HG03095 (cell line): ENCODE results near the gene CSNK1G2.

Experiments
- ATAC-seq: cut with Tn5 transposase; IDR thresholded peaks from one replicate; pipeline ENCODE4 v1.9.1; 2021; ENCODE audit warnings: moderate library complexity; ENCODE audit not compliant: unreplicated experiment

The CSNK1G2 gene

DNA sequence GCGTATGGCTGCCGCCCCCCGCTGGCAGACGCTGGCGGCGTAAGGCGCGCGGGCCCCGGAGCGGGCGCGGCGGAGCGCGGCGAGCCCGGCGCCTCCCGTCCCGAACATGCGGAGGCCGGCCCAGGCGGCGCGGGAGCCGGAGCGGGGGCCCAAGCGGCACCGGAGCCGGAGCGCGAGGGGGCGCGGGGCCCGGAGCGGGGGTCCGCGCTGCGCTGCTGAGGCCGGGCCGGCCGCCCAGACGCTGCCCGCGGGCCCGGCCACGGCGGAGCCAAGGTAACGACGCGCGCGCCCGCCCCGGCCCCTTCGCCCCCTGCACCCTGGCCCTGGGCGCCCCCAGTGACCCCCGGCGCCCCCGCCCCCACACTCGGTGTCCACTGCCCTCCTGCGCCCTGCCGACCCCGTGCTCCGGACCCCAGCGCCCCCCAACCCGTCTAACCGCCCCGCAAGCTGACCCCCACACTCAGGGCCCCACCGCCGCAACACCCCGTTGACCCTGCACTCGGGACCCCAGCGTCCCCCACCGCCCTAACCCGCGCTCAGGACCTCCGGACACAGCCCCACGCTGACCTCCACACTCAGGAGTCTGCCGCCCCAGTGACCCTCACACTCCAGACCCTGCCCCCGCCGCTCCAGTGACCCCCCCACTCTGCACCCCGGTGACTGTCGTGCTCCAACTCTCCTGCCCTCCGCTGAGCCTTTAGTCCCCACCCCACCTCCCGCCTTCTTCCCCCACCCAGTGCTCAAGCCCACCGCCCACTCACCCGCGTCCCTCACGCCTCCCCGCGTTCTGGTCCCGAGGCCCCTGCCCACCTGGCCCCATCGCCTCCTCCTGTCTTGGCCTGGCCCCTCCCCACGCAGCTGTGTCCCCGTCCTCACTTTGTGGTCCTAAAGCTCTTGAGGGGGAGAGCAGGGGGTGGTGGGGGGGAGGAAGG lies at the start of gene CSNK1G2:
Gene CSNK1G2, plus strand, starts transcription at position 27 of the 932 bp plus-strand sequence. CDS start 28,601 bp downstream, outside the sequence.
- peak; percentile 37 for ATAC-seq

GRCh38 chr19:1893791-1894190 lies 47.2 kb upstream of the CSNK1G2 start:
- ATAC-seq, result no peak

DNA sequence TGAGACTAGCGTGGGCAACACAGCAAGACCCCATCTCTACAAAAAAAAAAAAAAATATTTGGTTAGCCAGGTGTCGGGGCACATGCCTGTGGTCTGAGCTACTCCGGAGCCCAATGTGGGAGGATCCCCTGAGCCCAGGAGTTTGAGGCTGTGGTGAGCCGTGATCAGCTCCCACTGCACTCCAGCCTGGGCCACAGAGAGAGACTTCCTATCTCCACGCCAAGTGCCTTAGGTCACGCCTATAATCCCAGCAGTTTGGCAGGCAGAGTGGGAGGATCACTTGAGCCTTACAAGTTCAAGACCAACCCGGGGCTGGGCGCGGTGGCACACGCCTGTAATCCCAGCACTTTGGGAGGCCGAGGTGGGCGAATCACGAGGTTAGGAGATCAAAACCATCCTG lies 44.5 kb upstream of the CSNK1G2 start:
- ATAC-seq, result no peak

DNA sequence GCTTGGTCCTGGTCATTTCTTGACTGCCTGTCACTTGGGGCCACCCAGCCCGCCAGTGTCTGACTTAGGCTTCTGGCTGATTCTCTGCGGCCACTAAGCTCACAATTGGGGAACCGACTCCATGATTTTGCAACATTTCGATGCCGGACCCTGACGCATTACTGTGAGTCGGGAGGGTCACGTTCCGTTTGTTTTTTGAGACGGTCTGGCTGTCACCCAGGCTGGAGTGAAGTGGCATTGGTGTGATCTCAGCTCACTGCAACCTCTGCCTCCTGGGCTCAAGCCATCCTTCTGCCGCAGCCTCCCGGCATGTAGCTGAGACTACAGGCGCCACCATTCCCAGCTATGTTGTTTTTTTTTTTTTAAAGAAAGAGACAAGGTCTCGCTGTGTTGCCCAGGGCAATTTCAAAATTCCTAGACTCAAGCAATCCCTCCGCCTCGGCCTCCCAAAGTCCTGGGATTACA lies 39.0 kb upstream of the CSNK1G2 start:
- no peak for ATAC-seq

DNA sequence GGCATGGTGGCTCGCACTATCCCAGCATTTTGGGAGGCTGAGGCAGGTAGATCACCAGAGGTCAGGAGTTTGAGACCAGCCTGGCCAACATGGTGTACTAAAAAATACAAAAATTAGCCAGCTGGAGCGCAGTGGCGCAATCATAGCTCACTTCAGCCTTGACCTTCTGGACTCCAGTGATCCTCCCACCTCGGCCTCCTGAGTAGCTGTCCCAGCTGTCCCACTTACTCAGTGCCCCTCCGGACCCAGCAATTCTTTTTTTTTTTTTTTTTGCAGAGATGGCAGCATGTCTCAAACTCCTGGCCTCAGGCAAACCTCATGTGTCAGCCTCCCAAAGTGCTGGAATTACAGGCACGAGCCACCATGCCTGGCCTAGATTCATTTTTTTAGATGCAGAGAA lies 38.0 kb upstream of the CSNK1G2 start:
- no peak for ATAC-seq

DNA sequence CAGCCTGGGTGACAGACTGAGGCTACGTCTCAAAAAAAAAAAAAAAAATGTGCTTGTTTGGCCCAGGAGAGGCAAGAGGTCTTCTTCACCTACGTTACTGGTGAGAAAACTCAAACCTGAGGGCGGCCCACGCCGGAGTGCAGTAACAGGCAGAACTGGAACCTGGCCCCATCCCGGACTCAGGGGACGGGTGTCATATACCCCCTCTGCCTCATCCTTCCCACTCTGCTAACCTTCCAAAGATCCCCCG lies 36.2 kb upstream of the CSNK1G2 start:
- no peak for ATAC-seq

- peak; percentile 65 for ATAC-seq
These were observed 35.7 kb upstream of the CSNK1G2 start, which contains the start of the genes ADAT3 and SCAMP4 for GRCh38 chr19:1905110-1905862. Gene ADAT3 (plus strand): TSS chr19:1905399. CDS start chr19:1912048, 6,649 bp downstream. Gene SCAMP4 (plus strand): TSS chr19:1905399. CDS start chr19:1915020, 9,621 bp downstream.

- no peak for ATAC-seq
These were observed 35.1 kb upstream of the CSNK1G2 start for GRCh38 chr19:1905863-1906375.

GRCh38 chr19:1906985-1907562 lies 33.9 kb upstream of the CSNK1G2 start:
- no peak for ATAC-seq

- ATAC-seq, result no peak
These were observed 33.2 kb upstream of the CSNK1G2 start for GRCh38 chr19:1907563-1908363.

GRCh38 chr19:1908364-1908678 lies 32.7 kb upstream of the CSNK1G2 start:
- ATAC-seq, result no peak

- no peak for ATAC-seq
These were observed 31.3 kb upstream of the CSNK1G2 start for GRCh38 chr19:1909761-1910080.

GRCh38 chr19:1910177-1910576 lies 30.8 kb upstream of the CSNK1G2 start:
- no peak for ATAC-seq

DNA sequence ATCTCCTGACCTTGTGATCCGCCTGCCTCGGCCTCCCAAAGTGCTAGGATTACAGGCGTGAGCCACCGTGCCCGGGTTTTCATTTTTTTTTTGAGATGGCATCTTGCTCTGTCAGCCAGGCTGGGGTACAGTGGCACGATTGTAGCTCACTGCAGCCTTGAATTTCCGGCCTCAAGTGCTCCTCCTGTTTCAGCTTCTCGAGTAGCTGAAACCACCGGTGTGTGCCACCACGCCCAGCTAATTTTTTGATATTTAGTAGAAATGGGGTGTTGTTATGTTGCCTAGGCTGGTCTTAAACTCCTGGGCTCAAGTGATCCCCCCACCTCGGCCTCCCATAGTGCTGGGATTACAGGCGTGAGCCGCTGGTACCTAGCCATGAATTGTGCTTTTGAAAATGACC lies 29.9 kb upstream of the CSNK1G2 start:
- no peak for ATAC-seq

DNA sequence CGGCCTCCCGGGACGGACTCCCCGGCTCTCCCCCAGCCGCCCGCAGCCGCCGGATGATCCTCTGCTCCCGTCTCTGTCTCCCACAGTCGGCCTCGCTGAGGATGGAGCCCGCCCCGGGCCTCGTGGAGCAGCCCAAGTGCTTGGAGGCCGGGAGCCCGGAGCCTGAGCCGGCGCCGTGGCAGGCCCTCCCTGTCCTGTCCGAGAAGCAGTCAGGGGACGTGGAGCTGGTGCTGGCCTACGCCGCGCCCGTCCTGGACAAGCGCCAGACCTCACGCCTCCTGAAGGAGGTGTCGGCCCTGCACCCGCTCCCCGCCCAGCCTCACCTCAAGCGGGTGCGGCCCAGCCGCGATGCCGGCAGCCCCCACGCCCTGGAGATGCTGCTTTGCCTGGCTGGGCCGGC lies 29.0 kb upstream of the CSNK1G2 start:
- ATAC-seq, result no peak

DNA sequence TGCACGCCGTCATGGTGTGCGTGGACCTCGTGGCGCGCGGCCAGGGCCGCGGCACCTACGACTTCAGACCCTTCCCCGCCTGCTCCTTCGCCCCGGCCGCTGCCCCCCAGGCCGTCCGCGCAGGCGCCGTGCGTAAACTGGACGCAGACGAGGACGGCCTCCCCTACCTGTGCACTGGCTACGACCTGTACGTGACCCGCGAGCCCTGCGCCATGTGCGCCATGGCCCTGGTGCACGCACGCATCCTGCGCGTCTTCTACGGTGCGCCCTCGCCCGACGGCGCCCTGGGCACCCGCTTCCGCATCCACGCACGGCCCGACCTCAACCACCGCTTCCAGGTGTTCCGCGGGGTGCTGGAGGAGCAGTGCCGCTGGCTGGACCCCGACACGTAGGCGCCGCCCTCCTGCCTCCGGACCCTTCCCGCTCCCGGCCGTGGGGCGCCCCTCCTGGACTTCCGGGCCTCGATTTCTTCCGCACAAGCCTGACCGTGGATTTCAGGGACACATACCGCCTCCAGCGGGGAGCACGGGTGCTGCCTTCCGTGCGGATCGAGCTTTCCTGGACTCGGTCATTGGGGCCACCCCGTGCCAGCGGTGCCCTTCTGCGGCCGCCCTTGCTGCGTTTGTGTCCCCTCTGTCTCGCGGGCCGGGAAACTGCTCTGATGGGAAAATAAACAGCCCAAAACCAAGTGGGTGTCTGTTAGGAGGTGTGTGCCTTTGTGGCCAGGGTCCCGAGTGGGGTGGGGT lies 28.0 kb upstream of the CSNK1G2 start:
- ATAC-seq, result no peak

DNA sequence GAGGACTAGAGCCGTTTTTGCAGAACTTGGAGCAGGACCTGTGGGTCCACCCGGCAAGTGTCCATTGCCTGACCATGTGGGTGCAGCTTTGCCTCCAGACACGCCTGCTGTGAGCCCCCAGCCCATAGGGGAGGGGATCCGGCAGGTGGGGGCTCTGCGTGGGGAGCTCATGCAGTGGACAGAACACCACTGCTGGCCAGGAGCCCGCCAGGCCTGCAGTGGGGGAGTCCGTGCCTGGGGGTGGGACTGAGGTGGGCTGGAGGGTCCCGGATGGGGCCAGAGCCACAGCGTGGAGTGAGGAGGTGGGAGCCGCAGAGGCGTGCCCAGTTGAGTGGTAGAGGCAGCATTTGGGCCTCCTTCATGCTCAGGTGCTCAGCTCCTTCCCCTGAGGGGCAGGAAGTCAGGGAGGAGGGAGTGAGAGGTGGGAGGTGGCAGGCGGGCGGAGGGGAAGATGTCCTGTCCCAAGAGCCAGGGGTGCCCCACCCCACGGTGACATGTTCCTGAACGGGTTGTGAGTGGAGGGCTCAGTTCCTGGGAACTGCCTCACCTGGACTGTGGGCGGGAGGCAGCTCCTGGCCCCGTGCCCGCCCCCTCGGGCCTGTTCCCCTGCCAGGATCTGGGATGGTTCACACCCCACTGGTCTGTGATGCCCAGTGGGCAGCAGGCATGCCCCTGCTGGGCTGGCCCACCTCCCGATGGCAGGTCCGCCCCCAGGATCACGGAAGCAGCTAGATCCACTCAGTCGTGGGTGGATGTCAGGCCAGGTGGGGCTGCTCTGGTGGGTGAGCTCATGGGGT lies 27.0 kb upstream of the CSNK1G2 start:
- no peak for ATAC-seq

- ATAC-seq, result no peak
These were observed 26.1 kb upstream of the CSNK1G2 start for GRCh38 chr19:1914826-1915341.

- no peak for ATAC-seq
These were observed 23.8 kb upstream of the CSNK1G2 start for GRCh38 chr19:1917146-1917545.
